NCI-H774 (cell line): ENCODE measurements around the gene ADAMTS4.
A peak's percentile ranks its signal among the peaks of the same experiment; 100 is the strongest.

Source experiments
- DNase-seq: peaks from one replicate; lab custom pipeline; 2025; lab: John Stamatoyannopoulos, UW

Gene ADAMTS4

GRCh38 chr1:161145832-161146231 lies 53.0 kb downstream of the ADAMTS4 start:
- DNase-seq = no peak

DNA sequence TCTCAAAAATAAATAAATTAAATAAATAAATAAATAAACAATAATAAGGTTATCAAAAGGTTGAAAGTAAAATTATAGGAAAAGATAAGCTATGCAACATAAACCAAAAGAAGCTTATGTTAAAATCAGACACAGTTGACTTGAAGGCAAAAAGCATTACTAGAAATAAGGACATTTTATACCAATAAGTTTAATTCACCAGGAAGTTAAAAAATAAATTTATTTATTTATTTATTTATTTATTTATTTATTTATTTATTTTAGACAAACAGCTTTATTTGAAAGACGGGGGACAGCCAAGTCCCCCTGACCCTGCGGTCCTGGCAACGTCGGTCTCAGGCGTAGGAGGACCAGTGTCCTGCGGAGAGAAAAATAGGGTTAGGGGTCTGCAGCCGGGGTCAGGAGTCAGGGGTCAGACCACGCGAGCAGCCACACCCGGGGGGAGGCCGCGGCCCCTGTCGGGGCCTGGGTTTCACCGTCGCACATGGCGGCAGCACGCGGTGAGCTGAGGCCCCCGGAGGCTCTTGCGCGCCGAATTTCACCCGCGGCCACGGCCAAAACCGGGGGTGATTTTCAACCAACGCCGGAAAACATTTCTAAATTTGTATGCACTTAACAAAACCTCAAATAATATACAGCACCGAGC lies 58.0 kb downstream of the ADAMTS4 start:
- DNase-seq = no peak

DNA sequence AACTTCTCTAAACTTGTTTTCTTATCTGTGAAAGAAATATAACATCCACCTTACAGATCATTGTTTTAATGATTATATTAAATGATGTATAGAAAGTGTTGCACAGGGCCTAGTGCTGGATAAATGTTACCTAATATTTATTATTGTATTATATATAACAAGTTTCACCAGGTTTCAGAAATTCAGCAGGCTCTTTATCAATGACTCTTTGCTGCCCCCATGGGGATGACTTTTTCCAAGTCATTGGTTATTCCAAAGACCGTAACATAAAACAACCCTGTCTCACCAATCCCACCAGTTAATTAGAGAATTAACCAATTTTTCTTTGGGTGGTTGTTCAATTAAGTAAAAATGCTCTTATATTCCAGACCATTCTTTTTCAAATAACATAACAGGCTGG lies 59.1 kb downstream of the ADAMTS4 start:
- DNase-seq = peak; percentile 5

GRCh38 chr1:161138431-161138830 lies 60.4 kb downstream of the ADAMTS4 start:
- DNase-seq = no peak

DNA sequence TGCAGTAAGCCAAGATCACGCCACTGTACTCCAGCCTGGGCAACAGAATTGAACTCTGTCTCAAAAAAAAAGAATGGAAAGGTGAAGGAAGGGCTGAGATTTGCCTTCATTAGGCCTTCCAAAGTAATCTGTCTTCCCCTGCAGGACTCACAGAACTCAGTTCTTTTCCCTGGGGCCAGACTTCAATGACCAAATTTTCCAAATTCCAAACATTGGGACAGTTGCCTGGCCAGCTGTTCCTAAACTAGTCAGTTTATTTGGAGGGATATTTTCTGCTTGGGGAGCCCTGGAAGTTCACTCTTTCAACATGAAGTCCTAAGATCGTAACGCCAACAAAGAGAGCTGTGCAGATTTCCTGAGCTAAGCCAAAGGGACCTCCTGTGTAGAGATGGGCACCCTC lies 61.0 kb downstream of the ADAMTS4 start:
- DNase-seq = no peak
